ENCODE data around the gene DNAI4. TPM values are rescaled to one million over a fixed set of nuclear protein-coding genes. Genes with fewer than 3 reads are reported as not detected.
A peak's percentile ranks its signal among the peaks of the same experiment; 100 is the strongest.

The DNAI4 gene
- total and polyA plus RNA-seq, 2 experiments from 2014 or later = 3.2 to 9.9 TPM

DNA sequence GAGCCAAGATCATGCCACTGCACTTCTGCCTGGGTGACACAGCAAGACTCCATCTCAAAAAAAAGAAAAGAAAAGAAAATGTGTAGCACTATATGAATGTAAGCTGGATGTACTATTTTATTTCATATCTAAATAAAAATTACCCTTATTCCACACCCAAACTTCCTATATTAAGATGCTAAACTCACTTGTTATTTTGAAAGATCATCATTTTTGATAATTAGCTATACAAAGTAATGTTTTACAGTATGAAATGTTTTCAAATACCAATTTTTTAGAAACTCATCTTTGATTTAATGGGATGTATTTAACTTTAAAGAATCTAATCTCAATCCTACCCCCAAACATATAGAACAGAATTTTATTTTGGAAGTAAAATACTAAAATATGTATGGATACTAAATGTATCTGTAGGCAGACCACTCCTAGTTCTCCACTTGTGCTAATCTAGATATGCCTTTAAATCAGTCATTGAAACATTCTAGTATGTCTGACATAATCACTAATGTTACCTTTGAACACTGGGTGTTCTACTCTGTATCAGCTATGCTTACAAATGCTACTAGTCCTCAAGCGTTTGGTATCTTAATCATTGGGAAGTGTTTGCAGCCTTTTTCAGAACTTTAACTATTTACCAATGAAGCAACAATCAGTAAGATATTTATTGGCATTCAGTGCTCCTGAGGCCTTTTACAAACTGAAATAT is 13.0 kb upstream of the DNAI4 start:
- Histone ChIP-seq H3K4me2 (ENCODE audit: unreplicated experiment) (peak overlapping the region; percentile 60), H3K4me3 (no peak overlapping the region), H2AFZ (no peak overlapping the region), H3F3A (ENCODE audit: insufficient read depth) (peaks cover 36% of the 10 kb centered on the region), H3K27me3 (replicated peaks; ENCODE audit: insufficient read depth) (no peaks in the 10 kb centered on the region), H3K4me1 (ENCODE audit: insufficient read depth) (peaks cover 54% of the 10 kb centered on the region), H3K9ac (no peak overlapping the region), H3K9me3 (ENCODE audit: low read depth) (no peaks in the 10 kb centered on the region), H3K27ac (peak overlapping the region; percentile 57), H3K9me2 (ENCODE audit: insufficient read depth) (no peaks in the 10 kb centered on the region), H4K20me1 (ENCODE audit: insufficient read depth) (peaks cover 4% of the 10 kb centered on the region; the same call in 1 of the 2 replicates), H3K36me3 (ENCODE audit: low read depth) (no peaks in the 10 kb centered on the region), H3K79me2 (ENCODE audit: insufficient read depth) (peaks cover 100% of the 10 kb centered on the region)
- no peak for TF ChIP-seq EZH2phosphoT487 (IDR thresholded peaks at IDR 0.05; ENCODE audit: insufficient read depth, low read depth)
- TF ChIP-seq EZH2 (IDR thresholded peaks at IDR 0.05; ENCODE audit: insufficient read depth, poor library complexity, severe bottlenecking) = no peak
- in situ Hi-C loops (cut with MboI) = no loop called here
- 0% methylated on average over 1 of the region's 1 CpG for WGBS, 2 experiments (ENCODE audit: low coverage in 1 of 2, low lambda C conversion rate in 2 of 2, missing lambda C conversion rate in 2 of 2)
- DNase-seq = no peak

DNA sequence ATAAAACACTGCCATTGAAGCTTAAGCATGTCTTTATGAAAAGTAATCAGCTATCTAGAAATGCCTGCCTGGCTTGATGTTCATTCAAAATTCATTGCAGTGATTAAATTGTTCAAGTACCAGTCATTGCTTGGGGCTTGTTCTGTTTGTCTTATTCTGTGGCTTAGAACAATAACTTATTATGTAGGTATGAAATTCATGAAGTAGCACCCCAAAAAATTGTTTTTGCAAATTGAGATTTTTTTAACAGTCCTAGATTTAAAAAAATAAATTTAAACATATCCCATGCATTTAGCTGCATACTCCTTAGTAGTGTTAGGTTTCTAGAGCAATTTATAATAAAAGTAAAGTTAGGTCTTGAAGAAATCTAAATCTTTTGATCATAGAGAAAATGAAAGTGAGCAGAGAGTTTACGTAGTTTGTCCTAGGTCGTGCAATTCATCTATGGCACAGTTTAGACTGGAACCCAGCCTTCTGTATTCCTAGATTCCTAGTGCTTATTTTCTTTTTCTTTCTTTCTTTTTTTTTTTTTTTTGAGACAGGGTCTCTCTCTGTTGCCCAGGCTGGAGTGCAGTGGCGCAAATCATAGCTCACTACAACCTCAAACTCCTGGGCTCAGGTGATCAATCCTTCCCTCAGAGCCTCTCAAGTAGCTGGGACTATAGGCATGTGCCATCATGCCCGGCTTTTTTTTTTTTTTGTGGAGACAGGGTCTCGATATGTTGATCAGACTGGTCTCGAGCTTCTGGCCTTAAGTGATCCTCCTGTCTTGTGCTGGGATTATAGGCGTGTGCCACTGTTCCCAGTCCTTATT is 9.4 kb upstream of the DNAI4 start:
- no peaks in the 10 kb centered on the region for H3K36me3 ChIP-seq (ENCODE audit: low read depth)
- H3K79me2 ChIP-seq (ENCODE audit: insufficient read depth) = peaks cover 93% of the 10 kb centered on the region
- no peaks in the 10 kb centered on the region for H3K9me2 ChIP-seq (ENCODE audit: insufficient read depth)
- peak overlapping the region; percentile 96 for H3K4me2 ChIP-seq (ENCODE audit: unreplicated experiment)
- H4K20me1 ChIP-seq (ENCODE audit: insufficient read depth) = peaks cover 8% of the 10 kb centered on the region; the same call in 1 of the 2 replicates
- TF ChIP-seq EZH2 (IDR thresholded peaks at IDR 0.05; ENCODE audit: insufficient read depth, poor library complexity, severe bottlenecking) (no peak), EZH2phosphoT487 (IDR thresholded peaks at IDR 0.05; ENCODE audit: insufficient read depth, low read depth) (no peak)
- DNase-seq = peak; percentile 26
- no peaks in the 10 kb centered on the region for H3K27me3 ChIP-seq (replicated peaks; ENCODE audit: insufficient read depth)
- no peak overlapping the region for H2AFZ ChIP-seq
- H3K9ac ChIP-seq = peak overlapping the region; percentile 87; the same call in 1 of the 2 replicates
- H3F3A ChIP-seq (ENCODE audit: insufficient read depth) = peaks cover 37% of the 10 kb centered on the region
- no peak overlapping the region for H3K4me3 ChIP-seq
- 88 to 91% methylated on average over 7 of the region's 7 CpGs for WGBS, 2 experiments (ENCODE audit: low coverage in 1 of 2, low lambda C conversion rate in 2 of 2, missing lambda C conversion rate in 2 of 2)
- no peaks in the 10 kb centered on the region for H3K9me3 ChIP-seq (ENCODE audit: low read depth)
- in situ Hi-C loops (cut with MboI) = no loop called here
- H3K4me1 ChIP-seq (ENCODE audit: insufficient read depth) = peaks cover 41% of the 10 kb centered on the region
- no peak overlapping the region for H3K27ac ChIP-seq

DNA sequence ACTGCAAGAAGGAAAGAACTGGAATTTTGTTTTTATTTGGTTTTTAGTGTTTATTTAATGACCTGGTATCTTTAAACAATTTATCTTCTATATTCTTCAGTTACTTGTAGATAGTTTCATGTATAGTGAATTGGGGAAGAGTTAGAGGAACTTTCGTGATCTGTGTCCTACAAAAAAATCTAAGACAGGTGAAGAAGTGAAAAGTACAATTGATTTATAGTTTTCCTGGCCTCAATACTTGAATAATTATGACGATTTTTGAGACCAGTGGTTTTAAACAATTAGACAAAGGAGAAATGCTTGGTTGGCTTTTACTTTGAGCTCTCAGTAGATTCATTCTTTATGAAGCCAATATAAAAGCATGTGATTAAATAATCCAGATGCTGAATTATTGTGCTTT is 7.6 kb upstream of the DNAI4 start:
- WGBS, 2 experiments (ENCODE audit: low coverage in 1 of 2, low lambda C conversion rate in 2 of 2, missing lambda C conversion rate in 2 of 2) = 46 to 47% methylated on average over 2 of the region's 2 CpGs
- H3K27me3 ChIP-seq (replicated peaks; ENCODE audit: insufficient read depth) = no peaks in the 10 kb centered on the region
- DNase-seq = no peak
- peaks cover 35% of the 10 kb centered on the region for H3K4me1 ChIP-seq (ENCODE audit: insufficient read depth)
- H3K36me3 ChIP-seq (ENCODE audit: low read depth) = no peaks in the 10 kb centered on the region
- peaks cover 93% of the 10 kb centered on the region for H3K79me2 ChIP-seq (ENCODE audit: insufficient read depth)
- peak overlapping the region; percentile 87 for H3K9ac ChIP-seq
- H3K4me2 ChIP-seq (ENCODE audit: unreplicated experiment) = peak overlapping the region; percentile 96
- no peak for TF ChIP-seq EZH2 (IDR thresholded peaks at IDR 0.05; ENCODE audit: insufficient read depth, poor library complexity, severe bottlenecking)
- TF ChIP-seq EZH2phosphoT487 (IDR thresholded peaks at IDR 0.05; ENCODE audit: insufficient read depth, low read depth) = no peak
- H3K9me2 ChIP-seq (ENCODE audit: insufficient read depth) = no peaks in the 10 kb centered on the region
- H3K27ac ChIP-seq = 0 out of 2 replicates have a peak overlapping the region, but pooled peaks have one; percentile 4
- peaks cover 8% of the 10 kb centered on the region; the same call in 1 of the 2 replicates for H4K20me1 ChIP-seq (ENCODE audit: insufficient read depth)
- no peak overlapping the region for H2AFZ ChIP-seq
- peak overlapping the region; percentile 85 for H3K4me3 ChIP-seq
- peaks cover 25% of the 10 kb centered on the region for H3F3A ChIP-seq (ENCODE audit: insufficient read depth)
- H3K9me3 ChIP-seq (ENCODE audit: low read depth) = no peaks in the 10 kb centered on the region
- in situ Hi-C loops (cut with MboI) = no loop called here

DNA sequence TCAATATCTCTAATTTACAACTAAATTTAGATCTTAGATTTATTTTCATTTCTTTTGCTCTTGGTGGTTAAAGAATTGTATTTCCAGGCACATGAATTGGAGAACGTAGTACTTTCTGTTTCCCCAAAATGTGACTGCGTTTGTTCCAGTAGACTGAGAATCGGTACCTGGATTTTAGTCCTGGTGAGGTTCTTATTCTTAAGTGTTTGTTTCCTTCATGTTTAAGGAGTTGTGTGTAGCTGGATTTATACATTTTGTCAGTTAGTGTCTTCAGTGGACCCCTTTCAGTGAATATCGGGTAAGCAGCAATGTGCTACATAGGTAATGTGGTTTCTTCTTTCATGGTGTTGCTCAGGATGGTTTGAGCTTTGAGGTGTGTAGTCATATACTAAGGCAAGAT is 6.9 kb upstream of the DNAI4 start:
- H3K4me1 ChIP-seq (ENCODE audit: insufficient read depth) = peaks cover 42% of the 10 kb centered on the region
- peak overlapping the region; percentile 96 for H3K4me2 ChIP-seq (ENCODE audit: unreplicated experiment)
- peak; percentile 27 for DNase-seq
- H3K27me3 ChIP-seq (replicated peaks; ENCODE audit: insufficient read depth) = no peaks in the 10 kb centered on the region
- H3K9me2 ChIP-seq (ENCODE audit: insufficient read depth) = no peaks in the 10 kb centered on the region
- peaks cover 8% of the 10 kb centered on the region; the same call in 1 of the 2 replicates for H4K20me1 ChIP-seq (ENCODE audit: insufficient read depth)
- peak overlapping the region; percentile 86 for H3K27ac ChIP-seq
- H3K79me2 ChIP-seq (ENCODE audit: insufficient read depth) = peaks cover 93% of the 10 kb centered on the region
- no peak overlapping the region for H2AFZ ChIP-seq
- in situ Hi-C loops (cut with MboI) = no loop called here
- H3K9me3 ChIP-seq (ENCODE audit: low read depth) = no peaks in the 10 kb centered on the region
- WGBS, 2 experiments (ENCODE audit: low coverage in 1 of 2, low lambda C conversion rate in 2 of 2, missing lambda C conversion rate in 2 of 2) = 1 to 2% methylated on average over 4 of the region's 4 CpGs
- peaks cover 21% of the 10 kb centered on the region for H3F3A ChIP-seq (ENCODE audit: insufficient read depth)
- peak overlapping the region; percentile 85 for H3K4me3 ChIP-seq
- no peak for TF ChIP-seq EZH2 (IDR thresholded peaks at IDR 0.05; ENCODE audit: insufficient read depth, poor library complexity, severe bottlenecking)
- no peak for TF ChIP-seq EZH2phosphoT487 (IDR thresholded peaks at IDR 0.05; ENCODE audit: insufficient read depth, low read depth)
- peak overlapping the region; percentile 87 for H3K9ac ChIP-seq
- no peaks in the 10 kb centered on the region for H3K36me3 ChIP-seq (ENCODE audit: low read depth)
